ENCODE data around the gene FLYWCH2. TPM values are rescaled to one million over a fixed set of nuclear protein-coding genes. Genes with fewer than 3 reads are reported as not detected.
"Not testable (repeated sequence)": the region's sequence is repeated elsewhere in the genome, so short reads cannot be mapped to it uniquely, and the experiment has no call there.

The FLYWCH2 gene
- total RNA-seq, 1 experiment from 2014 or later: 72.0 TPM

GRCh38 chr16:2904922-2905240 is 21.9 kb downstream of the FLYWCH2 start:
- Histone ChIP-seq H3K27ac (peak overlapping the region; percentile 46; the same call in 1 of the 2 replicates), H3K9me3 (replicated peaks) (peaks cover 4% of the 10 kb centered on the region; the same call in 1 of the 2 replicates), H3K4me3 (peak overlapping the region; percentile 72), H3K36me3 (peaks cover 4% of the 10 kb centered on the region; the same call in 1 of the 2 replicates), H3K27me3 (replicated peaks) (no peaks in the 10 kb centered on the region), H3K4me1 (replicated peaks) (peaks cover 17% of the 10 kb centered on the region)
- DNase-seq (ENCODE audit: low read depth in 1 of 2, low spot score in 2 of 2): no peak

DNA sequence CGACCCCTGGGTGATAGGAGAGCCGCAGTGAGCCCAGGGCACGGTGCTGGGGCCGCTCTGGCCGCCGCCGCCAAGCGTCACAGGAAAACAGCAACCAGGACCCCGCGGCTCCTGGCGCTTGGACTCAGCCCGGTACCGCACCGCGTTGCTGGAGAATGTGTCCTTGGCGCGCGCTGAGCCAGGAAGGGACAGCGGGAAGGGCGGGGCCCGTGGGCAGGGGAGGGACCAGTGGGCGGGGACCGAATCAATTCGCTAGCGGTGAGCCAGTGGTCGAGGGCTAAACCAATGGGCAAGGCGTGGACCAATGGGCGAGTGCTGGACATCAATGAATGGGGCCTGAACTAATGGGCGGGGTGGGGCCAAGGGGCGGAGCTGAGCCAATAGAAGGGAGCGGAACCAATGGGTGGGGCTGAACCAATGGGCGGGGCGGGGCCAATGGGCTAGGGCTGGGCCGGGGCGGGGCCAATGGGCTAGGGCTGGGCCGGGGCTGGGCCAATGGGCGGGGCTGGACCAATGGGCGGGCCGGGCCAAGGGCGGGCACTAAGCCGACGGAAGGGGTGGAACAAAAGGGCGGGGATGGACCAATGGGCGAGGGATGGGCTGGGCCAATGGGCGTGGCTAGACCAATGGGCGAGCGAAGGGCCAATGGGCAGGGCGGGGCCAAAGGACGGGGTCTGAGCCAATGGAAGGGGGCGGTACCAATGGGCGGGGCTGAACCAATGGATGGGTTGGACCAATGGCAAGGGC is 22.4 kb downstream of the FLYWCH2 start:
- H3K36me3 ChIP-seq: peaks cover 4% of the 10 kb centered on the region; the same call in 1 of the 2 replicates
- peak; percentile 93 to 100 for DNase-seq (ENCODE audit: low read depth in 1 of 2, low spot score in 2 of 2)
- no peaks in the 10 kb centered on the region for H3K27me3 ChIP-seq (replicated peaks)
- H3K4me1 ChIP-seq (replicated peaks): peaks cover 17% of the 10 kb centered on the region
- peak overlapping the region; percentile 46; the same call in 1 of the 2 replicates for H3K27ac ChIP-seq
- peak overlapping the region; percentile 72 for H3K4me3 ChIP-seq
- H3K9me3 ChIP-seq (replicated peaks): peaks cover 4% of the 10 kb centered on the region; the same call in 1 of the 2 replicates

- no peak overlapping the region for H3K27ac ChIP-seq
Observed at GRCh38 chr16:2905988-2906387, 23.0 kb downstream of the FLYWCH2 start.

GRCh38 chr16:2907084-2907753 is 24.2 kb downstream of the FLYWCH2 start:
- not testable (repeated sequence) for H3K27ac ChIP-seq; H3K27me3 ChIP-seq (replicated peaks); H3K36me3 ChIP-seq; H3K9me3 ChIP-seq (replicated peaks); H3K4me3 ChIP-seq
- peak in 1 of 2 experiments; percentile 47 for DNase-seq (ENCODE audit: low read depth in 1 of 2, low spot score in 2 of 2)
- peaks cover 21% of the 10 kb centered on the region for H3K4me1 ChIP-seq (replicated peaks)

More at GRCh38 chr16:2905988-2906387, 23.0 kb downstream of the FLYWCH2 start:
- Histone ChIP-seq H3K27me3 (replicated peaks) (no peaks in the 10 kb centered on the region), H3K4me1 (replicated peaks) (peaks cover 17% of the 10 kb centered on the region), H3K36me3 (peaks cover 4% of the 10 kb centered on the region; the same call in 1 of the 2 replicates), H3K9me3 (replicated peaks) (peaks cover 4% of the 10 kb centered on the region; the same call in 1 of the 2 replicates), H3K4me3 (no peak overlapping the region)
- DNase-seq (ENCODE audit: low read depth in 1 of 2, low spot score in 2 of 2): no peak

- Histone ChIP-seq H3K4me1 (replicated peaks) (peaks cover 10% of the 10 kb centered on the region), H3K4me3 (no peak overlapping the region), H3K36me3 (peaks cover 11% of the 10 kb centered on the region; the same call in 1 of the 2 replicates), H3K27ac (no peak overlapping the region), H3K27me3 (replicated peaks) (no peaks in the 10 kb centered on the region), H3K9me3 (replicated peaks) (no peaks in the 10 kb centered on the region)
- no peak for DNase-seq (ENCODE audit: low read depth in 1 of 2, low spot score in 2 of 2)
Observed at GRCh38 chr16:2910441-2910969, 27.5 kb downstream of the FLYWCH2 start.

GRCh38 chr16:2911638-2912329 is 28.8 kb downstream of the FLYWCH2 start, which contains the start of gene FLYWCH1:
FLYWCH1 (plus strand) TSS chr16:2911931; CDS start chr16:2929686, 17,755 bp downstream.
- peak; percentile 91 to 98 for DNase-seq (ENCODE audit: low read depth in 1 of 2, low spot score in 2 of 2)
- Histone ChIP-seq H3K27ac (no peak within 1 kb of the TSS), H3K27me3 (replicated peaks) (no peaks in the 10 kb centered on the region), H3K4me1 (replicated peaks) (peaks cover 9% of the 10 kb centered on the region), H3K9me3 (replicated peaks) (no peaks in the 10 kb centered on the region), H3K36me3 (peaks cover 11% of the 10 kb centered on the region; the same call in 1 of the 2 replicates), H3K4me3 (peak within 1 kb of the TSS; percentile 81)

DNA sequence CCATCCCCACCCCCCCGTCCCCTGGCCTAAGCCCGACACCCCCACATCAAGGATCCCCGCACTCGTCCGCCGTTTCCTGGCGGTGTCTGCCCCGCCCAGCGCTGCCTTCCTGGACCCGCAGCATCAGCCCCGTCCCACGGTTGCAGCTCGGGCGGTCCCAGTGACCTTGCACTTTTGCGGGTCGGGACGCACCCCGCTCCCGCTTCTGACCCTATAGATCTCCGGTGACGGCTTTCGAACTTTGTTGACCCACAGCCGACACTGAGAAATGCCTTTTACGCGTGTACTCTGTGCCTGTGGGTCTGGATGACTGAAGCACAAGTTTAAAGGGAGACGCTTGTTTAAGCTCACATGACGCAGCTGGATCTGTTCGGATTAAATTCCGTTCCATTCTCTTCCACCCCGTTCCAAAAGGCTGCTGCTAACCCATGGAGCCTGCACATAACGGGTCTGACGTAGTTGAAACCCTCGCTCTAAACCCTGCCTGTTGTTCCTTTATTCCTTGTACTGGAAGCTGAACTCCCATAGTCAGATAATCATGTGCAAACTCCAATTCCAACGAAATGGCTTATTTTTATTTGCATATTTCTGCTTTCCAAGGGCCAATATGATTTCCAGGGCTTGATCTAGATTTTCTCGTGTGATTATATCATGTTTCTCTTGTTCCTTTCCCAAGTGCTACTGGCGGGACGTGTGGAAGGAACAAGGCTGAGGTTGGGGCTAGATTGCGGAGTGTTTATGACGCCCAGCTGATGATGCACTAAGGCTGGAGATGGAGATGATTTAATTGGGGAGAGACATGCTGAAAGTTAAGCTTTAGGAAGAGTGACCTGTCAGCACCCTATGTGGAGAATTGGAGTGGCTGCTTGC is 29.6 kb downstream of the FLYWCH2 start:
- Histone ChIP-seq H3K27ac (no peak overlapping the region), H3K9me3 (replicated peaks) (no peaks in the 10 kb centered on the region), H3K4me1 (replicated peaks) (peaks cover 9% of the 10 kb centered on the region), H3K27me3 (replicated peaks) (no peaks in the 10 kb centered on the region), H3K36me3 (peaks cover 13% of the 10 kb centered on the region; the same call in 1 of the 2 replicates), H3K4me3 (peak overlapping the region; percentile 81)
- DNase-seq (ENCODE audit: low read depth in 1 of 2, low spot score in 2 of 2): peak in 1 of 2 experiments; percentile 38

DNA sequence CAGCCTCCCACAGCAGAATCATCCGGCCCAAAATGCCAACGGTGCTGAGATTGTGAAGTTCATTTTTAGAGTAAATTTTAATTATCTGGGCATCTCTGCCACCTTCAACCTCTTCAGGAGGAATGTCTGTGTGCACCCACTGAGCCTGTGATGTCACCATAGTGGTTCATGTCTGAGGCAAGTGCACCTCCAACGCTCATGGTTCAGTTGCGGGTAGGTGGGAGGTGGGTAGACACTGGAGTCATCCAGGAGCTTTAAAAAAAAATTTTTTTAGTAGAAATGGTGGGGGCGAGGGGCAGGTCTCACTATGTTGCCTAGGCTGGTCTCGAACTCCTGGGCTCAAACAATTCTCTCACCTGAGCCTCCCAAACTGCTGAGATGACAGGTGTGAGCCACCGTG is 30.6 kb downstream of the FLYWCH2 start:
- Histone ChIP-seq H3K4me3 (no peak overlapping the region), H3K4me1 (replicated peaks) (peaks cover 9% of the 10 kb centered on the region), H3K27ac (no peak overlapping the region), H3K27me3 (replicated peaks) (no peaks in the 10 kb centered on the region), H3K36me3 (peaks cover 13% of the 10 kb centered on the region; the same call in 1 of the 2 replicates), H3K9me3 (replicated peaks) (no peaks in the 10 kb centered on the region)
- no peak for DNase-seq (ENCODE audit: low read depth in 1 of 2, low spot score in 2 of 2)

DNA sequence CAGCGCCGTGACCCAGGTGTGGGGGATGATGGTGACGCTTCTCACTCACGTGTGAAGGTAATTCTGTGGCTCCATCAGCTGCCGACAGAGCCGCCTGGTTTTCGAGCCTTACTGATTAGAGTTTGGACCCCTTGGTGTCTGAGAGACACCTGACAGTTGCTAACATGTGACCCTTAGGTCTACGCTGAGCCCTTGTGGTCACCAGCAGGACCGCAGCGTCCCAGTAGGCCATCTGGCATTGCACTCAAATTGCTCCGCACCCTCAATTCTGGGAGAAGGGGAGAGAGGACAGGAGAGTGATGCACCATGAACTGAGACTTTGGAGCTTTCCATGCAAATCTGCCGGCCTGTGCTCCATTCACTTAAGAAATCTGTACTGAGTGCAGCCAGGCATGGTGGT is 31.2 kb downstream of the FLYWCH2 start:
- no peak for DNase-seq (ENCODE audit: low read depth in 1 of 2, low spot score in 2 of 2)
- no peak overlapping the region for H3K4me3 ChIP-seq
- peaks cover 9% of the 10 kb centered on the region for H3K4me1 ChIP-seq (replicated peaks)
- no peak overlapping the region for H3K27ac ChIP-seq
- H3K9me3 ChIP-seq (replicated peaks): no peaks in the 10 kb centered on the region
- H3K27me3 ChIP-seq (replicated peaks): no peaks in the 10 kb centered on the region
- H3K36me3 ChIP-seq: peaks cover 13% of the 10 kb centered on the region; the same call in 1 of the 2 replicates

DNA sequence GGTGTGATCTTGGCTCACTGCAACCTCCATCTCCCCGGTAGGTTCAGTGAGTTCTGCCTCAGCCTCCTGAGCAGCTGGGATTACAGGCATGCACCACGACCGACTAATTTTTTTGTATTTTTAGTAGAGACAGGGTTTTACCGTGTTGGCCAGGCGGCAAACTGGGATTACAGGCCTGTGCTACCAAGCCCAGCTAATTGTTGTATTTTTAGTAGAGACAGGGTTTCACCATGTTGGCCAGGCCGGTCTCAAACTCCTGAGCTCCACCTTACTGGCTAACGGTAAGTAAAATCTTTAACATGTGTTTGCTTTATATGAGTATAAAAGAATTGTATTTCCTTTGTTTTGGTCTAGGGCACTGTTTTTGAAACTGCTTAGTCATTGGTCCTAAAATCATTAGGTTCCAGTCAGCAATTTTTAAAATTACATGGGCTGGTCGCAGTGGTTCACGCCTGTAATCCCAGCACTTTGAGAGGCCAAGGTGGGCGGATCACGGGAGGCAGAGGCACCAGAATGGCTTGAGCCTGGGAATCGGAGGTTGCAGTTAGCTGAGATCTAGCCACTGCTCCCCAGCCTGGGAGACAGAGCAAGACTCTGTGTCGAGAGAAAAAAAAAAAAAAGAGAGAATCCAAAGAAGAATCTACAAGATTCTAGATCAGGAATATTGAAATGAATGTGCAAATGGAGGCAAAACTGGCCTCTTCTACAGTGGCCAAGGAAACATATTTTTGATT is 32.3 kb downstream of the FLYWCH2 start:
- Histone ChIP-seq H3K27ac (no peak overlapping the region), H3K9me3 (replicated peaks) (no peaks in the 10 kb centered on the region), H3K36me3 (peaks cover 13% of the 10 kb centered on the region; the same call in 1 of the 2 replicates), H3K4me3 (no peak overlapping the region), H3K27me3 (replicated peaks) (no peaks in the 10 kb centered on the region), H3K4me1 (replicated peaks) (peaks cover 18% of the 10 kb centered on the region)
- no peak for DNase-seq (ENCODE audit: low read depth in 1 of 2, low spot score in 2 of 2)

GRCh38 chr16:2919511-2920255 is 36.7 kb downstream of the FLYWCH2 start:
- H3K36me3 ChIP-seq: peaks cover 7% of the 10 kb centered on the region; the same call in 1 of the 2 replicates

GRCh38 chr16:2923481-2923880 is 40.5 kb downstream of the FLYWCH2 start:
- H3K4me3 ChIP-seq: no peak overlapping the region
- H3K36me3 ChIP-seq: no peaks in the 10 kb centered on the region
- H3K9me3 ChIP-seq (replicated peaks): no peaks in the 10 kb centered on the region

More at GRCh38 chr16:2919511-2920255, 36.7 kb downstream of the FLYWCH2 start:
- DNase-seq (ENCODE audit: low read depth in 1 of 2, low spot score in 2 of 2): peak in 1 of 2 experiments; percentile 68
- Histone ChIP-seq H3K27me3 (replicated peaks) (no peaks in the 10 kb centered on the region), H3K27ac (no peak overlapping the region), H3K9me3 (replicated peaks) (no peaks in the 10 kb centered on the region), H3K4me1 (replicated peaks) (peaks cover 14% of the 10 kb centered on the region), H3K4me3 (no peak overlapping the region)

More at GRCh38 chr16:2923481-2923880, 40.5 kb downstream of the FLYWCH2 start:
- Histone ChIP-seq H3K27ac (no peak overlapping the region), H3K4me1 (replicated peaks) (peaks cover 13% of the 10 kb centered on the region), H3K27me3 (replicated peaks) (no peaks in the 10 kb centered on the region)
- DNase-seq (ENCODE audit: low read depth in 1 of 2, low spot score in 2 of 2): no peak

Data from SJSA1 (cell line).